ENCODE results near the gene CTAGE6. TPM values are rescaled to one million over a fixed set of nuclear protein-coding genes. Genes with fewer than 3 reads are reported as not detected.
"Not testable (repeated sequence)": the region's sequence is repeated elsewhere in the genome, so short reads cannot be mapped to it uniquely, and the experiment has no call there.

CTAGE6 gene
- total RNA-seq, 1 experiment from 2014 or later = not detected

- no peaks in the 10 kb centered on the region for H3K9me3 Mint-ChIP-seq (ENCODE audit: low read depth, unreplicated experiment)
- no peak for DNase-seq
- H3K4me3 Mint-ChIP-seq (ENCODE audit: low read depth, unreplicated experiment) = no peak overlapping the region
- no peak overlapping the region for H3K27ac Mint-ChIP-seq (ENCODE audit: unreplicated experiment)
- no peaks in the 10 kb centered on the region for H3K4me1 Mint-ChIP-seq (ENCODE audit: low read depth, unreplicated experiment)
- CTCF ChIA-PET = interaction anchor here (0.6 to 1.5 kb wide), 2 partner anchors 392 to 430 kb away, joined by 6 to 8 read pairs; no protein-coding TSS in a partner anchor
- no peak for TF ChIP-seq CTCF (IDR thresholded peaks at IDR 0.05; ENCODE audit: unreplicated experiment)
- no peaks in the 10 kb centered on the region for H3K36me3 Mint-ChIP-seq (ENCODE audit: insufficient read depth, unreplicated experiment)
- no TSS peak for BruUV-seq (replicated peaks)
- intact Hi-C loops (cut with micrococcal nuclease; ENCODE audit: unreplicated experiment) = loop anchor here (5.0 kb wide), 1 partner anchor 391 kb away; no protein-coding TSS in a partner anchor
- no peaks in the 10 kb centered on the region for H3K27me3 Mint-ChIP-seq (ENCODE audit: unreplicated experiment)
Measured at GRCh38 chr7:143735962-143736361, 21.5 kb downstream of the CTAGE6 start.

- no peak for TF ChIP-seq CTCF (IDR thresholded peaks at IDR 0.05; ENCODE audit: unreplicated experiment)
- DNase-seq = no peak
- no peaks in the 10 kb centered on the region for H3K36me3 Mint-ChIP-seq (ENCODE audit: insufficient read depth, unreplicated experiment)
- H3K27me3 Mint-ChIP-seq (ENCODE audit: unreplicated experiment) = no peaks in the 10 kb centered on the region
- H3K4me3 Mint-ChIP-seq (ENCODE audit: low read depth, unreplicated experiment) = no peak overlapping the region
- intact Hi-C loops (cut with micrococcal nuclease; ENCODE audit: unreplicated experiment) = no loop called here
- BruUV-seq (replicated peaks) = no TSS peak
- H3K4me1 Mint-ChIP-seq (ENCODE audit: low read depth, unreplicated experiment) = no peaks in the 10 kb centered on the region
- no peaks in the 10 kb centered on the region for H3K9me3 Mint-ChIP-seq (ENCODE audit: low read depth, unreplicated experiment)
- H3K27ac Mint-ChIP-seq (ENCODE audit: unreplicated experiment) = no peak overlapping the region
- CTCF ChIA-PET = no interaction called here
Measured at GRCh38 chr7:143733876-143734275, 23.6 kb downstream of the CTAGE6 start.

- no peaks in the 10 kb centered on the region for H3K36me3 Mint-ChIP-seq (ENCODE audit: insufficient read depth, unreplicated experiment)
- no peaks in the 10 kb centered on the region for H3K9me3 Mint-ChIP-seq (ENCODE audit: low read depth, unreplicated experiment)
- no peaks in the 10 kb centered on the region for H3K27me3 Mint-ChIP-seq (ENCODE audit: unreplicated experiment)
- intact Hi-C loops (cut with micrococcal nuclease; ENCODE audit: unreplicated experiment) = no loop called here
- no peaks in the 10 kb centered on the region for H3K4me1 Mint-ChIP-seq (ENCODE audit: low read depth, unreplicated experiment)
- DNase-seq = no peak
- BruUV-seq (replicated peaks) = no TSS peak
- no peak for TF ChIP-seq CTCF (IDR thresholded peaks at IDR 0.05; ENCODE audit: unreplicated experiment)
- no peak overlapping the region for H3K4me3 Mint-ChIP-seq (ENCODE audit: low read depth, unreplicated experiment)
- CTCF ChIA-PET = no interaction called here
- H3K27ac Mint-ChIP-seq (ENCODE audit: unreplicated experiment) = no peak overlapping the region
Measured at GRCh38 chr7:143728333-143728862, 29.1 kb downstream of the CTAGE6 start.

- H3K9me3 Mint-ChIP-seq (ENCODE audit: low read depth, unreplicated experiment); CTCF ChIA-PET; DNase-seq; intact Hi-C loops (cut with micrococcal nuclease; ENCODE audit: unreplicated experiment); H3K36me3 Mint-ChIP-seq (ENCODE audit: insufficient read depth, unreplicated experiment); H3K27me3 Mint-ChIP-seq (ENCODE audit: unreplicated experiment); BruUV-seq (replicated peaks); H3K4me1 Mint-ChIP-seq (ENCODE audit: low read depth, unreplicated experiment); H3K4me3 Mint-ChIP-seq (ENCODE audit: low read depth, unreplicated experiment); H3K27ac Mint-ChIP-seq (ENCODE audit: unreplicated experiment): not testable (repeated sequence)
Measured at GRCh38 chr7:143727561-143727960, 29.9 kb downstream of the CTAGE6 start.

GRCh38 chr7:143726143-143726542 is 31.4 kb downstream of the CTAGE6 start:
- H3K4me1 Mint-ChIP-seq (ENCODE audit: low read depth, unreplicated experiment); H3K27ac Mint-ChIP-seq (ENCODE audit: unreplicated experiment); H3K4me3 Mint-ChIP-seq (ENCODE audit: low read depth, unreplicated experiment); H3K36me3 Mint-ChIP-seq (ENCODE audit: insufficient read depth, unreplicated experiment); CTCF ChIA-PET; DNase-seq; BruUV-seq (replicated peaks); H3K9me3 Mint-ChIP-seq (ENCODE audit: low read depth, unreplicated experiment); intact Hi-C loops (cut with micrococcal nuclease; ENCODE audit: unreplicated experiment); H3K27me3 Mint-ChIP-seq (ENCODE audit: unreplicated experiment): not testable (repeated sequence)

- intact Hi-C loops (cut with micrococcal nuclease; ENCODE audit: unreplicated experiment); BruUV-seq (replicated peaks); H3K36me3 Mint-ChIP-seq (ENCODE audit: insufficient read depth, unreplicated experiment); H3K27ac Mint-ChIP-seq (ENCODE audit: unreplicated experiment); DNase-seq; H3K9me3 Mint-ChIP-seq (ENCODE audit: low read depth, unreplicated experiment); CTCF ChIA-PET; H3K4me3 Mint-ChIP-seq (ENCODE audit: low read depth, unreplicated experiment); H3K27me3 Mint-ChIP-seq (ENCODE audit: unreplicated experiment); H3K4me1 Mint-ChIP-seq (ENCODE audit: low read depth, unreplicated experiment): not testable (repeated sequence)
Measured at GRCh38 chr7:143720335-143720734, 37.2 kb downstream of the CTAGE6 start.

GRCh38 chr7:143715543-143716193 is 41.8 kb downstream of the CTAGE6 start:
- H3K9me3 Mint-ChIP-seq (ENCODE audit: low read depth, unreplicated experiment) = not testable (repeated sequence)

More at GRCh38 chr7:143715543-143716193, 41.8 kb downstream of the CTAGE6 start:
- H3K4me3 Mint-ChIP-seq (ENCODE audit: low read depth, unreplicated experiment); H3K27me3 Mint-ChIP-seq (ENCODE audit: unreplicated experiment); BruUV-seq (replicated peaks); H3K36me3 Mint-ChIP-seq (ENCODE audit: insufficient read depth, unreplicated experiment); DNase-seq; H3K27ac Mint-ChIP-seq (ENCODE audit: unreplicated experiment); CTCF ChIA-PET; H3K4me1 Mint-ChIP-seq (ENCODE audit: low read depth, unreplicated experiment); intact Hi-C loops (cut with micrococcal nuclease; ENCODE audit: unreplicated experiment): not testable (repeated sequence)

All from Calu3 (cell line).